ENCODE results near the gene KRTAP12-4. TPM values are rescaled to one million over a fixed set of nuclear protein-coding genes. Genes with fewer than 3 reads are reported as not detected.
"Not testable (repeated sequence)": the region's sequence is repeated elsewhere in the genome, so short reads cannot be mapped to it uniquely, and the experiment has no call there.

KRTAP12-4 gene
- total and polyA plus RNA-seq, 2 experiments from 2014 or later: not detected

GRCh38 chr21:44664691-44665090, 10.2 kb upstream of the KRTAP12-4 start:
- no peak overlapping the region for H3K9ac ChIP-seq
- 29 to 31% methylated on average over 5 of the region's 5 CpGs for WGBS, 2 experiments (ENCODE audit: low coverage in 1 of 2, low lambda C conversion rate in 2 of 2, missing lambda C conversion rate in 2 of 2)
- in situ Hi-C loops (cut with MboI): no loop called here
- H3K4me2 ChIP-seq (ENCODE audit: unreplicated experiment): no peak overlapping the region
- no peaks in the 10 kb centered on the region for H3K9me3 ChIP-seq (ENCODE audit: low read depth)
- H3F3A ChIP-seq (ENCODE audit: insufficient read depth): no peaks in the 10 kb centered on the region
- TF ChIP-seq EZH2phosphoT487 (IDR thresholded peaks at IDR 0.05; ENCODE audit: insufficient read depth, low read depth): no peak
- TF ChIP-seq EZH2 (IDR thresholded peaks at IDR 0.05; ENCODE audit: insufficient read depth, poor library complexity, severe bottlenecking): no peak
- no peaks in the 10 kb centered on the region for H3K79me2 ChIP-seq (ENCODE audit: insufficient read depth)
- H3K27me3 ChIP-seq (replicated peaks; ENCODE audit: insufficient read depth): peaks cover 9% of the 10 kb centered on the region; the same call in 1 of the 2 replicates
- H3K36me3 ChIP-seq (ENCODE audit: low read depth): no peaks in the 10 kb centered on the region
- H2AFZ ChIP-seq: no peak overlapping the region
- no peak overlapping the region for H3K27ac ChIP-seq
- no peak overlapping the region for H3K4me3 ChIP-seq
- H3K4me1 ChIP-seq (ENCODE audit: insufficient read depth): no peaks in the 10 kb centered on the region
- H3K9me2 ChIP-seq (ENCODE audit: insufficient read depth): no peaks in the 10 kb centered on the region
- DNase-seq: no peak
- H4K20me1 ChIP-seq (ENCODE audit: insufficient read depth): no peaks in the 10 kb centered on the region

GRCh38 chr21:44661567-44661966, 7.1 kb upstream of the KRTAP12-4 start:
- H3K9me2 ChIP-seq (ENCODE audit: insufficient read depth); H4K20me1 ChIP-seq (ENCODE audit: insufficient read depth); DNase-seq; H3F3A ChIP-seq (ENCODE audit: insufficient read depth); H3K4me3 ChIP-seq; H3K4me2 ChIP-seq (ENCODE audit: unreplicated experiment); H3K36me3 ChIP-seq (ENCODE audit: low read depth); in situ Hi-C loops (cut with MboI); H2AFZ ChIP-seq; H3K27me3 ChIP-seq (replicated peaks; ENCODE audit: insufficient read depth); H3K9ac ChIP-seq; H3K9me3 ChIP-seq (ENCODE audit: low read depth); H3K4me1 ChIP-seq (ENCODE audit: insufficient read depth); H3K79me2 ChIP-seq (ENCODE audit: insufficient read depth); H3K27ac ChIP-seq: not testable (repeated sequence)
- WGBS, 2 experiments (ENCODE audit: low coverage in 1 of 2, low lambda C conversion rate in 2 of 2, missing lambda C conversion rate in 2 of 2): 31 to 33% methylated on average over 7 of the region's 7 CpGs

GRCh38 chr21:44658913-44659595, 4.6 kb upstream of the KRTAP12-4 start:
- Histone ChIP-seq H3K9me2 (ENCODE audit: insufficient read depth) (no peaks in the 10 kb centered on the region), H4K20me1 (ENCODE audit: insufficient read depth) (no peaks in the 10 kb centered on the region), H3K9ac (no peak overlapping the region), H3K27ac (no peak overlapping the region), H3K4me2 (ENCODE audit: unreplicated experiment) (no peak overlapping the region), H3K36me3 (ENCODE audit: low read depth) (no peaks in the 10 kb centered on the region), H3K4me3 (no peak overlapping the region), H3K27me3 (replicated peaks; ENCODE audit: insufficient read depth) (peaks cover 9% of the 10 kb centered on the region; the same call in 1 of the 2 replicates), H3K9me3 (ENCODE audit: low read depth) (no peaks in the 10 kb centered on the region), H3K79me2 (ENCODE audit: insufficient read depth) (no peaks in the 10 kb centered on the region), H2AFZ (no peak overlapping the region), H3K4me1 (ENCODE audit: insufficient read depth) (no peaks in the 10 kb centered on the region), H3F3A (ENCODE audit: insufficient read depth) (no peaks in the 10 kb centered on the region)
- no peak for DNase-seq
- in situ Hi-C loops (cut with MboI): no loop called here
- TF ChIP-seq EZH2phosphoT487 (IDR thresholded peaks at IDR 0.05; ENCODE audit: insufficient read depth, low read depth): no peak
- no peak for TF ChIP-seq EZH2 (IDR thresholded peaks at IDR 0.05; ENCODE audit: insufficient read depth, poor library complexity, severe bottlenecking)
- WGBS, 2 experiments (ENCODE audit: low coverage in 1 of 2, low lambda C conversion rate in 2 of 2, missing lambda C conversion rate in 2 of 2): 28 to 35% methylated on average over 11 of the region's 11 CpGs

GRCh38 chr21:44658541-44658910, 4.1 kb upstream of the KRTAP12-4 start:
- WGBS, 2 experiments (ENCODE audit: low coverage in 1 of 2, low lambda C conversion rate in 2 of 2, missing lambda C conversion rate in 2 of 2): 12 to 18% methylated on average over 5 of the region's 5 CpGs
- H3K27ac ChIP-seq: no peak overlapping the region
- no peak overlapping the region for H3K9ac ChIP-seq

More at GRCh38 chr21:44658541-44658910, 4.1 kb upstream of the KRTAP12-4 start:
- H3K4me3 ChIP-seq: no peak overlapping the region
- no peak for DNase-seq
- H3F3A ChIP-seq (ENCODE audit: insufficient read depth): no peaks in the 10 kb centered on the region
- peaks cover 6% of the 10 kb centered on the region for H3K27me3 ChIP-seq (replicated peaks; ENCODE audit: insufficient read depth)
- H4K20me1 ChIP-seq (ENCODE audit: insufficient read depth): no peaks in the 10 kb centered on the region
- no peaks in the 10 kb centered on the region for H3K4me1 ChIP-seq (ENCODE audit: insufficient read depth)
- H2AFZ ChIP-seq: no peak overlapping the region
- no peak overlapping the region for H3K4me2 ChIP-seq (ENCODE audit: unreplicated experiment)
- no peaks in the 10 kb centered on the region for H3K9me2 ChIP-seq (ENCODE audit: insufficient read depth)
- H3K79me2 ChIP-seq (ENCODE audit: insufficient read depth): no peaks in the 10 kb centered on the region
- H3K36me3 ChIP-seq (ENCODE audit: low read depth): no peaks in the 10 kb centered on the region
- H3K9me3 ChIP-seq (ENCODE audit: low read depth): no peaks in the 10 kb centered on the region
- in situ Hi-C loops (cut with MboI): no loop called here
- TF ChIP-seq EZH2 (IDR thresholded peaks at IDR 0.05; ENCODE audit: insufficient read depth, poor library complexity, severe bottlenecking): no peak
- no peak for TF ChIP-seq EZH2phosphoT487 (IDR thresholded peaks at IDR 0.05; ENCODE audit: insufficient read depth, low read depth)
